Hepatocyte (in vitro differentiated cells): ENCODE measurements around the gene SEMA6A. TPM values are rescaled to one million over a fixed set of nuclear protein-coding genes. Genes with fewer than 3 reads are reported as not detected.

Experiments used
- DNase-seq: peaks from one replicate; pipeline ENCODE4 v3.0.0-alpha.2; 2016; ENCODE audit warnings: low spot score
- H2AFZ ChIP-seq: fragments of 200-600 bp; sonication (generic); 2 replicates; pipeline ENCODE4 v1.6.0; 2016; ENCODE audit warnings: antibody characterized with exemption, mild to moderate bottlenecking
- H3K27ac ChIP-seq: fragments of 200-600 bp; sonication (generic); 2 replicates; pipeline ENCODE4 v1.5.1; 2016; ENCODE audit warnings: mild to moderate bottlenecking
- H3K27me3 ChIP-seq: fragments of 200-600 bp; sonication (generic); 2 replicates; pipeline ENCODE4 v1.6.1; 2016
- H3K36me3 ChIP-seq: fragments of 200-600 bp; sonication (generic); replicated peaks from 2 replicates; pipeline ENCODE4 v1.5.1; 2016; ENCODE audit warnings: low read depth; ENCODE audit not compliant: insufficient read depth
- H3K4me1 ChIP-seq: fragments of 200-600 bp; sonication (generic); 2 replicates; pipeline ENCODE4 v1.5.1; 2016; ENCODE audit warnings: mild to moderate bottlenecking, moderate library complexity; ENCODE audit not compliant: insufficient read depth
- H3K4me2 ChIP-seq: fragments of 200-600 bp; sonication (generic); 2 replicates; pipeline ENCODE4 v1.6.0; 2016
- H3K4me3 ChIP-seq: fragments of 200-600 bp; sonication (generic); 2 replicates; pipeline ENCODE4 v1.5.1; 2016; ENCODE audit warnings: mild to moderate bottlenecking
- H3K79me2 ChIP-seq: fragments of 200-600 bp; sonication (generic); 2 replicates; pipeline ENCODE4 v1.6.0; 2017; ENCODE audit warnings: mild to moderate bottlenecking
- H3K9me2 ChIP-seq: fragments of 200-600 bp; sonication (generic); replicated peaks from 2 replicates; pipeline ENCODE4 v1.6.0; 2017; ENCODE audit warnings: mild to moderate bottlenecking; ENCODE audit not compliant: insufficient read depth
- H3K9me3 ChIP-seq: fragments of 200-600 bp; sonication (generic); 2 replicates; pipeline ENCODE4 v1.5.1; 2016; ENCODE audit warnings: low read depth, mild to moderate bottlenecking
- H4K20me1 ChIP-seq: fragments of 200-600 bp; sonication (generic); 2 replicates; pipeline ENCODE4 v1.6.0; 2016; ENCODE audit warnings: mild to moderate bottlenecking; ENCODE audit not compliant: insufficient read depth, poor library complexity, severe bottlenecking
- EZH2 ChIP-seq: fragments of 200-600 bp; sonication (generic); IDR thresholded peaks from 2 replicates; pipeline ENCODE4 v1.6.1; 2016; ENCODE audit warnings: antibody characterized with exemption, mild to moderate bottlenecking, borderline replicate concordance
- EZH2phosphoT487 ChIP-seq: fragments of 200-600 bp; sonication (generic); IDR thresholded peaks from one replicate; pipeline ENCODE4 v1.6.1; 2018; ENCODE audit warnings: antibody characterized with exemption, mild to moderate bottlenecking, low read depth, moderate library complexity; ENCODE audit not compliant: unreplicated experiment, severe bottlenecking
- WGBS: methylation state at CpG from one replicate; pipeline ENCODE4 v1.1.6; 2016; ENCODE audit warnings: low lambda C conversion rate; ENCODE audit errors: missing lambda C conversion rate; 5-methylcytosine and 5-hydroxymethylcytosine counted together
- polyA plus RNA-seq: library from polyadenylated mRNA; unstranded; fragments of >200 nt; fragmentation: Nextera tagmentation; extraction: Ambion mirVana; gene quantifications from 2 replicates; pipeline ENCODE4 v1.2.1, GENCODE V29; 2016
- total RNA-seq: library from RNA; depleted of rRNA; stranded (reverse); fragments of >200 nt; gene quantifications from 2 replicates; pipeline ENCODE4 v1.2.3, GENCODE V29; 2014
- TF ChIP-seq, protein P1 (sequence below): fragments of 200-600 bp; sonication (generic); IDR thresholded peaks from 2 replicates; pipeline ENCODE4 v1.5.1; 2016; ENCODE audit warnings: antibody characterized with exemption, mild to moderate bottlenecking; ENCODE audit not compliant: poor library complexity

Gene SEMA6A
- total and polyA plus RNA-seq, 2 experiments from 2014 or later, result 38.2 to 68.6 TPM

DNA sequence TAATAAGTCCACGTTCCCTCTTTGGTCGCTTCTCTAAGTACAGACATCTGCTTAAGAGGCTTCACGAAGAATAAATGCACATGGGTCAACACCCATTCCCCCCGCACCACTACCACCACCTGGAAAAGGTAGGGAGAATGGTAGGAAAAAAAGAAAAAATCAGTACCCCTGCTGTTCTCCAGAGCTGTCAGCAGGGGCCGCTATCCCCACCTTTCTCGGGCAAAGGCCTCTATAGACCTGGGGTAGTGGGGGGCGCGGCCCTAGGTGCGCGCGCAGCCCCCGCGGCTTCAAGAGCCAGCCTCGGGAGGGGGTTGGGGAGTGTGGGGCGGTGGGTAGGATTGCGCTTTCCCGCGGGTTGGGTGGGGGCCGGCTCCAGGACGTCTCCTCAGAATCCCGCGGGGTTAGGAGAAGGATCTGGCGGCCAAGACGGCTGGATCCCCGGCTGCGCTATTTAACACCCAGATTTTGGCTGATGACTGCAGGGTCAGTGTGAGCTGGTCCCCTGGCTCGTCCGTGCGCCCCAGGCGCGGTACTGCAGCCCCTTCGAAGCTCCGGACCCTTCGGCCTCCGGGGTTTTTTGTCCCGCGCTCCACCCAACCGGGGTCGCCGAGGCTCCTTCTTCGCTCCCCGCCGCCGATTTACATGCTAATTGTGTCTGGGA lies 1.6 kb upstream of the SEMA6A start:
- H3K9me3 ChIP-seq, result no peaks in the 10 kb centered on the region
- DNase-seq, result peak; percentile 93
- H3K4me2 ChIP-seq, result peak overlapping the region; percentile 92
- peaks cover 33% of the 10 kb centered on the region for H3K79me2 ChIP-seq
- peak overlapping the region; percentile 97 for H3K4me3 ChIP-seq
- no peaks in the 10 kb centered on the region for H3K36me3 ChIP-seq
- H4K20me1 ChIP-seq, result peaks cover 9% of the 10 kb centered on the region
- no peaks in the 10 kb centered on the region for H3K4me1 ChIP-seq
- 5% methylated on average over 35 of the region's 44 CpGs for WGBS
- no peaks in the 10 kb centered on the region for H3K9me2 ChIP-seq
- H3K27ac ChIP-seq, result peak overlapping the region; percentile 85
- no peak for TF ChIP-seq EZH2
- TF ChIP-seq, protein P1, sequence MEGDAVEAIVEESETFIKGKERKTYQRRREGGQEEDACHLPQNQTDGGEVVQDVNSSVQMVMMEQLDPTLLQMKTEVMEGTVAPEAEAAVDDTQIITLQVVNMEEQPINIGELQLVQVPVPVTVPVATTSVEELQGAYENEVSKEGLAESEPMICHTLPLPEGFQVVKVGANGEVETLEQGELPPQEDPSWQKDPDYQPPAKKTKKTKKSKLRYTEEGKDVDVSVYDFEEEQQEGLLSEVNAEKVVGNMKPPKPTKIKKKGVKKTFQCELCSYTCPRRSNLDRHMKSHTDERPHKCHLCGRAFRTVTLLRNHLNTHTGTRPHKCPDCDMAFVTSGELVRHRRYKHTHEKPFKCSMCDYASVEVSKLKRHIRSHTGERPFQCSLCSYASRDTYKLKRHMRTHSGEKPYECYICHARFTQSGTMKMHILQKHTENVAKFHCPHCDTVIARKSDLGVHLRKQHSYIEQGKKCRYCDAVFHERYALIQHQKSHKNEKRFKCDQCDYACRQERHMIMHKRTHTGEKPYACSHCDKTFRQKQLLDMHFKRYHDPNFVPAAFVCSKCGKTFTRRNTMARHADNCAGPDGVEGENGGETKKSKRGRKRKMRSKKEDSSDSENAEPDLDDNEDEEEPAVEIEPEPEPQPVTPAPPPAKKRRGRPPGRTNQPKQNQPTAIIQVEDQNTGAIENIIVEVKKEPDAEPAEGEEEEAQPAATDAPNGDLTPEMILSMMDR, result peak; percentile 98
- no peaks in the 10 kb centered on the region for H3K27me3 ChIP-seq
- peak overlapping the region; percentile 81 for H2AFZ ChIP-seq

DNA sequence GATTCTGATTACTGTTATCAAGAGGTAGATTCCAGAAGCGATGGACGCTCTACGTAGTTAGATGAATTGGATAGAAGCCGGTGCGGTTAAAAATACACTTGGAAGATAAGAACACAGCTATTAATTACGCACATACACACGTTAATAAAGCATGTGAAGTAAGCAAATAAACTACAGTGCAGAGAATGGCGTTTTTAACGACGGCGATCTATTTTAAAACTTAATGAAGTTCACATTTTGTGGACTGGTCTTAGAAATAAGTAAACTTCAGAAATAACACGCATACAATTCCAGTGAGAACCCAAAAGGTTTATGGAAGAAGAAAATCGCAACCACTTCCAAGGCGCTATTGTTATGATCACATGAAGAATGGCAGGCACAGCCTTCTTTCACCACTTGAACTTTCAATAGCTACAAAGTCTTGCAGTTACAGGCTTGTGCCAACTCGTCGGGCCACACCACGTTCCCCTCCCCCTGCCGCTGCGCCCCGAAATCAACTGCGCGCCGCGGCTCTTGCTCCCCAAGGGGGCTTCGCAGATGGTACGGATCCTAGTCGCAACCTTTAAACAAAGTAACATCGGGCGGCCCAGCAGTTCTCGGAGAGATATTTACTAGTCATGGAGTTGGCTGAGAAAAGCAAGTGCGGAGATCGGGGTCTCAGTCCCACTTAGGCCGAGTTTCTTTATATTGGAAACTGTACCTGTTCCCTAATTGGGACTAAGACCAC lies 866 bp upstream of the SEMA6A start:
- Histone ChIP-seq H4K20me1 (peaks cover 16% of the 10 kb centered on the region), H3K79me2 (peaks cover 40% of the 10 kb centered on the region), H3K9me2 (no peaks in the 10 kb centered on the region), H3K4me2 (peak overlapping the region; percentile 92), H3K27me3 (no peaks in the 10 kb centered on the region), H3K9me3 (no peaks in the 10 kb centered on the region), H3K27ac (peak overlapping the region; percentile 85), H3K36me3 (no peaks in the 10 kb centered on the region), H3K4me1 (peaks cover 2% of the 10 kb centered on the region), H3K4me3 (peak overlapping the region; percentile 97), H2AFZ (peak overlapping the region; percentile 46)
- TF ChIP-seq EZH2phosphoT487, result no peak
- TF ChIP-seq EZH2, result no peak
- TF ChIP-seq, protein P1, result no peak
- 1% methylated on average over 33 of the region's 33 CpGs for whole genome bisulfite sequencing
- DNase-seq, result peak; percentile 42

DNA sequence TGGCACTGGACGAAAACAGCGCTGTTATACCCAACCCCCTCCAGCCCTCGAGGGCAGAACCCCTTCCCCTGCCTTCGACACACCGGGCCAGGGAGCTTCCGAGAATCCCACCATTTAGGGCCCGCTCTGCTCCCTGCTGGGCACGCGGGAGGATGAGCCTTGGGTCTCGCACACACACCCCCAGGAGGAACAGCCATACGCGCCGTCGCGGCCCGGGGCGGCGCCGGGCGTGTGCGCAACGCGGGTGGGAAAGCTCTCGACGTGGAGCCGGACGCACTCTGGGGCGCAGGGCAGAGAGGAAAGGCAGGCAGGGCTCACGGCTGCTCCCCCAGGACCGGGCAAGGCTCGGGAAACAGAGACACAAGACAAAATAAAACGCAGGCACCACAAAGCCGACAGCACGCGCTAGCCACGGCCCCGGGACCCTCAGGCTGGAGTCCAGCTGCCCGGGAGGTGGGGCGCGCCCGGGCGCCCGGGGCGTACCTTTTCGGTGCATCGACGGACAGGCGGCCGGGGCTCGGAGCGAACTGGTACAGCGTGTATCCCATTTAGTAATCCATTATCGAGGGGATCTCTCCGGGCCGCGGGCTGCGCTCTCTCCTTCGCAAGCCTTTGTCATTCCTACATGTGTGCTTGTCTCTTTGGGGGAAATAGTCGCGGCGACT lies 789 bp downstream of the SEMA6A start:
- TF ChIP-seq EZH2 (no peak), EZH2phosphoT487 (no peak)
- TF ChIP-seq, protein P1, result no peak
- peaks cover 33% of the 10 kb centered on the region for H4K20me1 ChIP-seq
- H3K9me3 ChIP-seq, result no peaks in the 10 kb centered on the region
- peaks cover 7% of the 10 kb centered on the region for H3K4me1 ChIP-seq
- no peaks in the 10 kb centered on the region for H3K36me3 ChIP-seq
- H3K79me2 ChIP-seq, result peaks cover 56% of the 10 kb centered on the region
- WGBS, result under 1% methylated on average over 61 of the region's 61 CpGs
- H3K27me3 ChIP-seq, result no peaks in the 10 kb centered on the region
- peak; percentile 43 for DNase-seq
- H3K4me3 ChIP-seq, result peak overlapping the region; percentile 97
- no peaks in the 10 kb centered on the region for H3K9me2 ChIP-seq
- peak overlapping the region; percentile 85 for H3K27ac ChIP-seq
- peak overlapping the region; percentile 92 for H3K4me2 ChIP-seq
- peak overlapping the region; percentile 47 for H2AFZ ChIP-seq
